Transverse colon (tissue), 4 donors: ENCODE data around the gene FIZ1. TPM values are rescaled to one million over a fixed set of nuclear protein-coding genes. Genes with fewer than 3 reads are reported as not detected.

Experiments
- DNase-seq: peaks from one replicate; pipeline ENCODE4 v3.0.0-alpha.2; 2019
- H3K27ac ChIP-seq, 4 donors: fragments of 200-600 bp; sonication (generic); 2 replicates each; pipeline ENCODE4 v1.5.1; 2016 to 2018; ENCODE audit warnings: inconsistent platforms in 4 of 4
- H3K27me3 ChIP-seq: fragments of 200-600 bp; sonication (generic); 2 replicates; pipeline ENCODE4 v1.5.1; 2017; ENCODE audit warnings: inconsistent platforms
- H3K36me3 ChIP-seq, 4 donors: fragments of 200-600 bp; sonication (generic); 2 replicates each; pipeline ENCODE4 v1.5.1; 2017 to 2019; ENCODE audit warnings: inconsistent platforms in 4 of 4
- H3K4me1 ChIP-seq, 4 donors: fragments of 200-600 bp; sonication (generic); 2 replicates each; pipeline ENCODE4 v1.5.1; 2017 to 2020; ENCODE audit warnings: inconsistent platforms in 4 of 4
- H3K4me3 ChIP-seq, 4 donors: fragments of 200-600 bp; sonication (generic); 1 replicate in 1 of 4; 2 replicates in 3 of 4; pipeline versions ENCODE4 v1.5.1 to v1.6.1; 2017 to 2019; ENCODE audit warnings: inconsistent platforms in 4 of 4
- H3K9me3 ChIP-seq, 2 donors: fragments of 200-600 bp; sonication (generic); 2 replicates each; pipeline ENCODE4 v1.5.1; 2017 to 2019; ENCODE audit warnings: inconsistent platforms in 2 of 2
- CTCF ChIP-seq, 5 experiments: fragments of 200-600 bp in 3 of 5; fragments of 450-650 bp in 2 of 5; sonication (generic) in 3 of 5; IDR thresholded peaks; 1 replicate in 2 of 5; 2 replicates in 3 of 5; pipeline ENCODE4 v1.5.1; 2016 to 2017; ENCODE audit warnings: antibody characterized with exemption in 5 of 5, inconsistent platforms in 3 of 5, mild to moderate bottlenecking in 2 of 5, moderate library complexity in 1 of 5
- EP300 ChIP-seq: sonication (generic); formaldehyde crosslinking; IDR thresholded peaks from one replicate; pipeline ENCODE4 v1.6.1; 2017; ENCODE audit warnings: antibody characterized with exemption, low read depth
- POLR2A ChIP-seq: fragments of 450-650 bp; IDR thresholded peaks from one replicate; pipeline ENCODE4 v1.6.1; 2016; ENCODE audit warnings: antibody characterized with exemption, mild to moderate bottlenecking, moderate library complexity
- POLR2AphosphoS5 ChIP-seq, 3 donors: sonication (generic); formaldehyde crosslinking; IDR thresholded peaks; one replicate each; pipeline ENCODE4 v1.6.1; 2016; ENCODE audit warnings: antibody characterized with exemption in 3 of 3
- WGBS, 2 donors: methylation state at CpG; one replicate each; pipeline ENCODE4 v1.1.5; 2018; ENCODE audit warnings: low coverage in 1 of 2; 5-methylcytosine and 5-hydroxymethylcytosine counted together
- in situ Hi-C, 4 donors: fragments of 200-750 bp; cut with MboI; loops; one replicate each; pipeline versions ENCODE4 v1.15.0 to v1.15.1; 2017; ENCODE audit warnings: low sequenced_read_pairs in 3 of 4, low pct_ligation_motif_present in 1 of 4, low pct_unique_long_range_greater_than_20kb in 1 of 4
- intact Hi-C: fragments of 100-400 bp; cut with DNase I; formaldehyde crosslinking; loops from one replicate; pipeline ENCODE4 v1.15.1; 2023; ENCODE audit warnings: low total_unique reads
- total RNA-seq, 4 donors: library from RNA; depleted of rRNA; stranded (reverse); fragments of >200 nt; gene quantifications; one replicate each; pipeline ENCODE4 v1.1.0, GENCODE V29; 2016

FIZ1 gene
- total RNA-seq, 4 donors from 2014 or later = 8.5 to 137 (median 18.3) TPM

- Histone ChIP-seq H3K27me3 (no peaks in the 10 kb centered on the region), H3K9me3 (no peaks in the 10 kb centered on the region), H3K27ac (peak overlapping the region; percentile 94 to 99 (median 96)), H3K4me1 (peaks cover 12 to 38% (median 28%) of the 10 kb centered on the region in 4 donors), H3K36me3 (no peaks in the 10 kb centered on the region), H3K4me3 (peak overlapping the region; percentile 79 to 93 (median 89))
- intact Hi-C loops = loop anchor here (10.0 kb wide), 1 partner anchor 490 kb away; the partner anchor contains the start of gene PPP1R12C
- DNase-seq = peak; percentile 98
- 0% methylated on average over 12 to 25 of the region's 43 CpGs for WGBS, 2 donors
- in situ Hi-C loops = loop anchor here in 1 of 4 donors (10.0 kb wide), 1 partner anchor 90 kb away; no protein-coding TSS in a partner anchor
- TF ChIP-seq EP300 (no peak), POLR2A (peak; percentile 29), POLR2AphosphoS5 (IDR thresholded peaks at IDR 0.05) (peak; percentile 48 to 63 (median 59)), CTCF (IDR thresholded peaks at IDR 0.05) (no peak)
These were observed 5.9 kb upstream of the FIZ1 start for GRCh38 chr19:55605207-55605636.

- WGBS, 2 donors = 66 to 78% methylated on average over 16 to 22 of the region's 22 CpGs
- Histone ChIP-seq H3K4me3 (no peak overlapping the region), H3K36me3 (no peaks in the 10 kb centered on the region), H3K9me3 (no peaks in the 10 kb centered on the region), H3K4me1 (peaks cover 14 to 38% (median 28%) of the 10 kb centered on the region in 4 donors), H3K27ac (peak overlapping the region; percentile 94 to 99 (median 96)), H3K27me3 (no peaks in the 10 kb centered on the region)
- in situ Hi-C loops (loop anchor here in 1 of 4 donors (10.0 kb wide), 1 partner anchor 89 kb away; no protein-coding TSS in a partner anchor), intact Hi-C loops (loop anchor here (10.0 kb wide), 1 partner anchor 489 kb away; the partner anchor contains the start of gene PPP1R12C)
- DNase-seq = peak; percentile 32
- TF ChIP-seq CTCF (IDR thresholded peaks at IDR 0.05) = no peak
- no peak for TF ChIP-seq POLR2AphosphoS5 (IDR thresholded peaks at IDR 0.05)
- no peak for TF ChIP-seq POLR2A
These were observed 4.4 kb upstream of the FIZ1 start for GRCh38 chr19:55603581-55604292.

DNA sequence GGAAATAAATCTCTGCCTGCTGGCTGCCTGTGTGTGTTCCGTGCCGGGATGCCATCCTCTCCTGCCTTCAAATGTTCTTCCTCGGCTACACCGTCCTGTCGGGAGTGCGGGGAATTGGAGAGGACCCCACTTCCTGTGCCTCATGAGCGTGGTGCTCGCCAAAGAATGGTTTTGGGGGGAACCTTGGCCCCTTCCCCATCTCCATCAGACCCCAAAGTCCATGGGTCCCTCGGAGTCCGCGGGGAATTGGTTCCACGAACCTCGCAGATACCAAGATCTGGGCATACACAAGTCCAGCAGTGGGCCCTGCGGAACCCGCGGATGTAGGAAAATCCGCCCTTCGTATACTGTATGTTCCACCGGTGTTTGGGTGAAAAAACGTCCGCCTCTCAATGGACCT is 3.8 kb upstream of the FIZ1 start:
- no peak for DNase-seq
- in situ Hi-C loops = loop anchor here in 1 of 4 donors (10.0 kb wide), 1 partner anchor 88 kb away; no protein-coding TSS in a partner anchor
- 93% methylated on average over 21 of the region's 21 CpGs; no CpG with 5 or more reads in 1 of the 2 donors for WGBS, 2 donors

More for the DNA sequence above, 3.8 kb upstream of the FIZ1 start:
- Histone ChIP-seq H3K9me3 (no peaks in the 10 kb centered on the region), H3K4me3 (no peak overlapping the region), H3K27ac (no peak overlapping the region), H3K36me3 (no peaks in the 10 kb centered on the region), H3K27me3 (no peaks in the 10 kb centered on the region), H3K4me1 (peaks cover 18 to 38% (median 28%) of the 10 kb centered on the region in 4 donors)
- intact Hi-C loops = loop anchor here (10.0 kb wide), 1 partner anchor 488 kb away; the partner anchor contains the start of gene PPP1R12C
- TF ChIP-seq CTCF (IDR thresholded peaks at IDR 0.05) (no peak), POLR2A (no peak), EP300 (no peak), POLR2AphosphoS5 (IDR thresholded peaks at IDR 0.05) (no peak)
